ENCODE data around the gene VAV2.

DNA sequence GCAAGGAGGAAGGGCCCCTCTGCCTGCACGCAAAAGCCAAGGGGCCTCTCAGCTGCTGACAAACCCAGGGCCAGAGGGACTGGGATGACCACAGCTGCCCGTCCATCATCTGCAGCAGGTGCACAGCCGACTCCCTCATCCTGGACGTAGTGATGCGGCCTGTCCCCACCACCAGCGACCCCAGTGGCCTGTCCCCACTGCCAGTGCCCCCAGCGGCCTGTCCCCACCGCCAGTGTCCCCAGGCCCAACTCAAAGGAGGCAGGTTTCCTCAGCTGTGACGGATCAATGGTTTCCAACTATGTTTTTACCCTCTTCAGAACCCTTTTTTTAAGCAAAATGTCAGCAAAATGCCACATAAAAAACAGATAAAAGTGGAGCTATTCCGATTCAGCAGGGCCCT lies 62.5 kb downstream of the VAV2 start:
- TF ChIP-seq, protein P1, sequence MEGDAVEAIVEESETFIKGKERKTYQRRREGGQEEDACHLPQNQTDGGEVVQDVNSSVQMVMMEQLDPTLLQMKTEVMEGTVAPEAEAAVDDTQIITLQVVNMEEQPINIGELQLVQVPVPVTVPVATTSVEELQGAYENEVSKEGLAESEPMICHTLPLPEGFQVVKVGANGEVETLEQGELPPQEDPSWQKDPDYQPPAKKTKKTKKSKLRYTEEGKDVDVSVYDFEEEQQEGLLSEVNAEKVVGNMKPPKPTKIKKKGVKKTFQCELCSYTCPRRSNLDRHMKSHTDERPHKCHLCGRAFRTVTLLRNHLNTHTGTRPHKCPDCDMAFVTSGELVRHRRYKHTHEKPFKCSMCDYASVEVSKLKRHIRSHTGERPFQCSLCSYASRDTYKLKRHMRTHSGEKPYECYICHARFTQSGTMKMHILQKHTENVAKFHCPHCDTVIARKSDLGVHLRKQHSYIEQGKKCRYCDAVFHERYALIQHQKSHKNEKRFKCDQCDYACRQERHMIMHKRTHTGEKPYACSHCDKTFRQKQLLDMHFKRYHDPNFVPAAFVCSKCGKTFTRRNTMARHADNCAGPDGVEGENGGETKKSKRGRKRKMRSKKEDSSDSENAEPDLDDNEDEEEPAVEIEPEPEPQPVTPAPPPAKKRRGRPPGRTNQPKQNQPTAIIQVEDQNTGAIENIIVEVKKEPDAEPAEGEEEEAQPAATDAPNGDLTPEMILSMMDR (conservative IDR thresholded peaks at IDR 0.05; ENCODE audit: low read length) = no peak
- no peak for TF ChIP-seq EZH2phosphoT487 (IDR thresholded peaks at IDR 0.05; ENCODE audit: borderline replicate concordance, low read depth, low read length)
